ENCODE measurements around the gene PROC.

Gene PROC

GRCh38 chr2:127397568-127398238, 20.5 kb upstream of the PROC start:
- no peak for TF ChIP-seq EZH2phosphoT487 (conservative IDR thresholded peaks at IDR 0.05; ENCODE audit: low read length)
- TF ChIP-seq, protein P1, sequence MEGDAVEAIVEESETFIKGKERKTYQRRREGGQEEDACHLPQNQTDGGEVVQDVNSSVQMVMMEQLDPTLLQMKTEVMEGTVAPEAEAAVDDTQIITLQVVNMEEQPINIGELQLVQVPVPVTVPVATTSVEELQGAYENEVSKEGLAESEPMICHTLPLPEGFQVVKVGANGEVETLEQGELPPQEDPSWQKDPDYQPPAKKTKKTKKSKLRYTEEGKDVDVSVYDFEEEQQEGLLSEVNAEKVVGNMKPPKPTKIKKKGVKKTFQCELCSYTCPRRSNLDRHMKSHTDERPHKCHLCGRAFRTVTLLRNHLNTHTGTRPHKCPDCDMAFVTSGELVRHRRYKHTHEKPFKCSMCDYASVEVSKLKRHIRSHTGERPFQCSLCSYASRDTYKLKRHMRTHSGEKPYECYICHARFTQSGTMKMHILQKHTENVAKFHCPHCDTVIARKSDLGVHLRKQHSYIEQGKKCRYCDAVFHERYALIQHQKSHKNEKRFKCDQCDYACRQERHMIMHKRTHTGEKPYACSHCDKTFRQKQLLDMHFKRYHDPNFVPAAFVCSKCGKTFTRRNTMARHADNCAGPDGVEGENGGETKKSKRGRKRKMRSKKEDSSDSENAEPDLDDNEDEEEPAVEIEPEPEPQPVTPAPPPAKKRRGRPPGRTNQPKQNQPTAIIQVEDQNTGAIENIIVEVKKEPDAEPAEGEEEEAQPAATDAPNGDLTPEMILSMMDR (IDR thresholded peaks at IDR 0.05; ENCODE audit: insufficient read depth, low read length, poor library complexity, severe bottlenecking) = no peak
- Histone ChIP-seq H3K27me3 (ENCODE audit: low read length) (no peaks in the 10 kb centered on the region), H2AFZ (ENCODE audit: low read depth, low read length, severe bottlenecking) (no peak overlapping the region), H3K36me3 (ENCODE audit: low read length) (no peaks in the 10 kb centered on the region), H3K79me2 (ENCODE audit: insufficient read depth, low read length) (no peaks in the 10 kb centered on the region), H3K9me3 (ENCODE audit: insufficient read depth, low read length) (no peaks in the 10 kb centered on the region), H3F3A (ENCODE audit: insufficient read depth) (no peaks in the 10 kb centered on the region), H3K9ac (ENCODE audit: low read length) (no peak overlapping the region), H4K20me1 (ENCODE audit: low read depth, low read length) (no peaks in the 10 kb centered on the region), H3K9me2 (replicated peaks; ENCODE audit: insufficient read depth, low read length) (no peaks in the 10 kb centered on the region), H3K27ac (ENCODE audit: low read depth, low read length) (no peak overlapping the region), H3K4me2 (ENCODE audit: low read depth, low read length, poor library complexity, severe bottlenecking) (no peak overlapping the region), H3K4me3 (ENCODE audit: insufficient read depth, low read length, poor library complexity, severe bottlenecking) (no peak overlapping the region)

GRCh38 chr2:127398239-127398590, 20.0 kb upstream of the PROC start:
- no peak overlapping the region for H3K9ac ChIP-seq (ENCODE audit: low read length)
- no peaks in the 10 kb centered on the region for H3K27me3 ChIP-seq (ENCODE audit: low read length)
- no peak overlapping the region for H3K4me2 ChIP-seq (ENCODE audit: low read depth, low read length, poor library complexity, severe bottlenecking)
- H3K4me3 ChIP-seq (ENCODE audit: insufficient read depth, low read length, poor library complexity, severe bottlenecking) = no peak overlapping the region
- no peaks in the 10 kb centered on the region for H3K9me3 ChIP-seq (ENCODE audit: insufficient read depth, low read length)
- H3K27ac ChIP-seq (ENCODE audit: low read depth, low read length) = no peak overlapping the region
- no peak overlapping the region for H2AFZ ChIP-seq (ENCODE audit: low read depth, low read length, severe bottlenecking)
- no peaks in the 10 kb centered on the region for H3K36me3 ChIP-seq (ENCODE audit: low read length)
- H3K9me2 ChIP-seq (replicated peaks; ENCODE audit: insufficient read depth, low read length) = no peaks in the 10 kb centered on the region
- H3F3A ChIP-seq (ENCODE audit: insufficient read depth) = no peaks in the 10 kb centered on the region
- H4K20me1 ChIP-seq (ENCODE audit: low read depth, low read length) = no peaks in the 10 kb centered on the region
- TF ChIP-seq, protein P1 (IDR thresholded peaks at IDR 0.05; ENCODE audit: insufficient read depth, low read length, poor library complexity, severe bottlenecking) = no peak
- TF ChIP-seq EZH2phosphoT487 (conservative IDR thresholded peaks at IDR 0.05; ENCODE audit: low read length) = no peak
- H3K79me2 ChIP-seq (ENCODE audit: insufficient read depth, low read length) = no peaks in the 10 kb centered on the region

- Histone ChIP-seq H3K9me3 (ENCODE audit: insufficient read depth, low read length) (no peaks in the 10 kb centered on the region), H3K36me3 (ENCODE audit: low read length) (no peaks in the 10 kb centered on the region), H3K4me2 (ENCODE audit: low read depth, low read length, poor library complexity, severe bottlenecking) (no peak overlapping the region), H3K79me2 (ENCODE audit: insufficient read depth, low read length) (no peaks in the 10 kb centered on the region), H3K27ac (ENCODE audit: low read depth, low read length) (no peak overlapping the region), H2AFZ (ENCODE audit: low read depth, low read length, severe bottlenecking) (no peak overlapping the region), H3K27me3 (ENCODE audit: low read length) (no peaks in the 10 kb centered on the region), H4K20me1 (ENCODE audit: low read depth, low read length) (no peaks in the 10 kb centered on the region), H3K9ac (ENCODE audit: low read length) (no peak overlapping the region), H3F3A (ENCODE audit: insufficient read depth) (no peaks in the 10 kb centered on the region), H3K4me3 (ENCODE audit: insufficient read depth, low read length, poor library complexity, severe bottlenecking) (no peak overlapping the region), H3K9me2 (replicated peaks; ENCODE audit: insufficient read depth, low read length) (no peaks in the 10 kb centered on the region)
- TF ChIP-seq, protein P1 (IDR thresholded peaks at IDR 0.05; ENCODE audit: insufficient read depth, low read length, poor library complexity, severe bottlenecking) = no peak
- TF ChIP-seq EZH2phosphoT487 (conservative IDR thresholded peaks at IDR 0.05; ENCODE audit: low read length) = no peak
Observed at GRCh38 chr2:127400533-127400896, 17.7 kb upstream of the PROC start.

Measured in SU-DHL-6 (cell line).